Esophagus mucosa (tissue), 1 donor: ENCODE data around the gene RMI2. TPM values are rescaled to one million over a fixed set of nuclear protein-coding genes. Genes with fewer than 3 reads are reported as not detected.
A peak's percentile ranks its signal among the peaks of the same experiment; 100 is the strongest.

Experiments
- ATAC-seq: fragments of 200-7000 bp; cut with Tn5 transposase; one replicate; pipeline ENCODE4 v1.9.1; 2020
- total RNA-seq: library from RNA; stranded (reverse); gene quantifications from one replicate; pipeline ENCODE4 v1.2.4, GENCODE V29; 2023
- donor health status: DM: yes; HTN: yes; CAD: no.

Gene RMI2
- total RNA-seq, 1 donor from 2014 or later: 11.0 TPM

DNA sequence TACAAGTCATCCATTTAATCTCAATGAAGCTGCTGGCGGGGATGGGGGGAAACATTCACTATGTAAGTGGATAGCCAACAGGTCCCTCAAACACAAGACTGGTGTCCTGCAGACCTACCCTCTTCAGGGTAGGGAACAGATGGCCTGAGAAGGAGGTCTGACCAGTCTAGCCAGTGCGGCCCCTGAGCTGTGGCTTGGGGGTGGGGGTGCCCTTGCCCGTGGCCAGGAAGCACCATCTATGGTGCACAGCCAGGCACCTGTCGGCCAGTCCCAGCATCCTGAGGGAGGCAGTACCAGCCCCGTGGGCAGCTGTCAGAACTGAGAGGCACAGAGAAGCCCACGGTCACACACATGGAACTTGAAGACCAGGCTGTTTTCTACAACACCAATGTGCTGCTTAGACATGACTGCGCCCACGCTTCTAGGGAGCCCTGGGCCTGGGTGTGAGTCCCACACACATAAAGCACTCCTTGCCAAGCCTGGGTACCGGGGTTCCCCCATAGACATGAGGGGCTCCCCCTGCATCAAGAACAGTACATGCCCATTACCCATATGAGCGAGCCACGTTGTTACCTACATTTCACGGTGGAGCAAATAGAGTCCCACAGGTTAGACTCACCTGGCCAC, 40.9 kb downstream of the RMI2 start:
- ATAC-seq: no peak

DNA sequence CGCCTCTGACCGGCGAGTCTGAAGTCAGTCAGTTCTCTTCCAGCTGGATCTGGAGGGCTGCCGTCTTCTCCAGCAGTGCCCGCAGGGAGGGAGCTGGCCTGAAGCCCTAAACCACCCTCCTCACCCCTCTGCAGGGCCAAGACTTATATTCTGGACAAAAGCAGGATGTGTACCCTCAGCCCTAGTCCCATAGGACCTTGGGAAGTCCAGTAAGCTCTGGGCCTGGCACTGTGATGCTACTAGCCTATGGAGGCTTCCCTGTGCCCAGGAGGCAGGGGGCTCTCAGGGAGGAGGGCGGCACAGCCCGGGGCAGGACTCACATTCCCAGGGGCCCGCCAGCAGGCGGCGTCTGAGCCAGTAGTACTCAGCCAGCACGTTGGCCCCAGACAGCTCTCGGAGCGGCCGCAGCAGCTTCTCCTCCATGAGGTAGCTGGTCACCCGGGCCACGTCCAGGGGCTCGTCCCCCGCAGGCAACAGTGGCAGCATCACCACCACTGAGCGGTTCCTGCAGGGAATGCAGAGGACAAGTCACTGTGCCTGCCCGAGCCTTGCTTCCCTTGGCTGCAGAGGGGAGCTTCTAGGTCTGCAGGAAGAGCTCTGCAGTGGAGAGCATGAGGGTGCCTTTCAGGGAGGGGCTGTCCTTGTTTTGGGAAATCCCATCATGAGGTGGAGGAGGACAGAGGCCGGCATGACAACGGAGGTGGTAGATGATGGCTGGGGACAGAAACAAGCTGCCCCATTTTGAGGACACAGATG, 41.7 kb downstream of the RMI2 start:
- no peak for ATAC-seq

DNA sequence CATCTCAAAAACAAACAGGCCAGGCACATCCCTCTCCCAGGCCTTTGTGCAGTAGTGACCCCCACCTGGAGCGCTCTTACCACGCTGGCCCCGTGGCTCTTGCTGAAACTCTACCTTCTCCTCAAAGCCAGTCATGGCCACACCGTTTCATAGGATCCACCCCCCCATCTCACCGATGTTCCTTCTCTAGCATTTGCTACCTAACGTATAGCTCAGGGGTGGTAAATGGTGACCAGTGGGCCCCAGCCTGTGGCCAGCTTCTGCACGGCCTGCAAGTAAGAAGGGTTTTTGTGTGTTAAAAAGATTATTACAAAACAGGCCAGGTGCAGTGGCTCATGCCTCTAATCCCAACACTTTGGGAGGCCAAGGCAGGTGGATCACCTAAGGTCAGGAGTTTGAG, 43.8 kb downstream of the RMI2 start:
- no peak for ATAC-seq

DNA sequence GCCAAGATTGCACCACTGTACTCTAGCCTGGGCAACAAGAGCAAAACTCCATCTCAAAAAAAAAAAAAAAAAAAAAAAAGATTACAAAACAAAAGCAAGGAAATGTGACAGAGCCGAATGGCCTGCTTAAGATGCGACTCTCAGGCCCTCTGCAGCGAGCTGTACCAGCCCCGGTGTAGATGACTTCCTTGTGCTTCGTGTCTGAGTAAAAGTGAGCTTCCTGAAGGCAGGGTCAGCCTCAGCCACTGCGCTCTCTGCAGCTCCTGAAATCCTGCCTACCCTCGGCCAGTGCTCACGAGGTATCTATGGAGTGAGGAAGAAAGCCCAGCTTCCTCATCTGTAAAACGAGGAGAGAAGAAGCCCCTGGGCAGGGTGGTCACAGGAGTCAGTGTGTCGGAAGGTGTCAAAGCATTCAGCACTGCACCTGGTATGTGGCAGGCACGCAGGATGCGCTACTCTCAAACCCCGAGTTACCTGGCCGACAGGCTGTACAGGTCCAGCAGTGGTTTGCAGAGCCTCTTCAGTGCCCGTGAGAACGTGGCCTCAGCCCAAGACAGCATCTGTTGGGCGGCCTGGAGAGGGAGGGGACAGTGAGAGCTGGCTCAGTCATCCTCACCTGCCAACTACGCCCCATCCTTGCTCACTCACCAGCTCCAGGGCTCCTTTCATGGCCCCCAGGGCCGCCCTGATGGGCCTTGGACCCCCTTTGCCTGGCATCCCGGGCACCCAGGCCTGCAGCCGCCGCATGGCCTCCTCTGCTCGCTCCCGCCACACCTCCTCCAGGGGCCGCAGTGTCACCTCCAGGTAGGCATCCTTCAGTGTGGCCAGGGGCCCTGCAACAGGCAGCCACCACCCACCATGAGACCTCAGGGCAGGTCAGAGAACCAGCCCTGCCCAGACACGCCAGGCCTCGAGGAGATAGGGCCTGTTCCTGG, 44.6 kb downstream of the RMI2 start:
- ATAC-seq: peak; percentile 25

DNA sequence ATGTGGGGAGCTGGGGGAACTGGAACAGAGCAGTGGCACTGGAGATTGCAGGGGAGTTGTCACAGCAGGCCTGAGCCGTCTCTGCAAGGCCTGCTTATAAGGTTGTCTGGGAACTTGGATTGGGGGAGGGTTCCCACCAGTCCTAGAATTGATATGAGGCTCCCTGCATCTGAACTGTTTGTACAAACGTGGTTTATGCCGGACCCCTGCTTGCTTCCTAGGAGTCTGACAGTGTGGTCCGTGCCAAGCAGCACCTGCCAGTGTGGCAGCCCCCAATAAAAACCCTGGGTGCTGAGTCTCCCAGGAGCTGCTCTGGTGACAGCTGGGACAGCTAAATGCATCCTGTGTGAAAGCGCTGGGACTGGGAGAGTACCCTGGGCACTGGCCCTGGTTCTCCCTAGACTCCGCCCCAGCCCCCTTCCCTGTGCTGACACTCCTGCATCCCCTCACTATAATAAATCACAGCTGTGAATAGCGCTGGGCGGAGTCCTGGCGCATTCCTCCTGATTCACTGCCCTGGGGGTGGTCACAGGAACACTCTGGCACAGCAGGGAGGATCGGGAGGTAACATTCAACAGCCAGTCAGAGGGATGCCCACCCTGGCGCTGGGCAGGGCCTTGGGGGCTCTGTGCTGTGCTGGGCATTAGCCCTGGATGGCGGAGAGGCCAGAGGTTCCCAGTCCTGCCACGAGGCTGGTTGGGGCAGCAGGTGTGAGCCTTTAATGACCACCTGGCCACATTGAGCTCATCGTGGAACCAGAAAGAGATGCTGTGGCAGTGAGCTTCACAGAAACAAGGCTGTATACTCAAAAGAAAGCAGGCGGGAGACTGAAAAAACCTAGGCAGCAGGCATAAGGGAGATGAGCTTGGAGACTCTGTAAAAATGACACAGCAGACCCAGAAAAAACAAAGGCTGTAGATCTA, 45.6 kb downstream of the RMI2 start:
- ATAC-seq: peak; percentile 41

DNA sequence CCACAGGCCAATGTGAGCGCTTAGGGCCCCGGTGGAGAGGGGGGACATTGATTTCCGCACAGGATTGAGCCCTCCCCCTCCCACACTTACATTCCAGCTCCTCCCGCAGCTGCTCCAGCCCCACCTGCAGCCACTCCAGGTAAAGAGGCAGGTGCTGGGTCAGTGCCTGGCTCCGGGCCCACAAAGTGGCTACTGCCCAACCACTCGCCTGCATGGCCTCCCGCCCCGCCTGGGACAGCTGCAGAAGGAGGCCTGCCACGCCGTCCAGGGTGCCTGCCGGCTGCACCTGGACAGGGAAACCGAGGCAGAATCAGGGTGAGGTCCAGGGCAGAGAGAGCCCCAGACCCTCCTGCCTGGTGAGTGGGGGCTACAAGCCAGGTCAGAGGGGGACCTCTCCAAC, 46.3 kb downstream of the RMI2 start:
- no peak for ATAC-seq

DNA sequence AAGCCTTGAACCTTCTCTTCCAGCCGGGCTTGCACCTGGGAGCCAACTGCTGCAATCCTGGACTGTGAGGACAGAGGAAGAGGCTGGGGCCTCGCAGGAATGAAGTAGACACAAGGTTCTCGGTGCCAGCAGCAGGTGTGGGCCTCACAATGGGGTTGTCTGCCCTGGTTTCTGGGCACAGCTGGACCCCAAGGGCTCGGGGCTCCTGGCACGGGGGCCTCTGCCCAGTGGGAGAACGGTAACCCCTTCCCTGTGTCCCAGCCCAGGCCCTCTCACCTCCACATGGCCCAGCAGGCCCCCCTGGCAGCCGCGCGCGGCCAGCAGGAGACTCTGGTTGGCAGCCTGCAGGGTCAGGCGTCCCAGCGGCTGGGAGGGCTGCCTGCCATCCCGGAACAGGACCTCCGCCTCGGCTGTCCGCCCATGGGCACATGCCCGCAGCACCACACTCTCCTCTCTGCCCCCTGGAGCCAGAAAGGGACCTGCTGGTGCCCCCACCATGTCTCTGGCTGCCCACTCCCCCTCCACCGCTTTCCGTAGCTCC, 46.9 kb downstream of the RMI2 start:
- ATAC-seq: no peak

DNA sequence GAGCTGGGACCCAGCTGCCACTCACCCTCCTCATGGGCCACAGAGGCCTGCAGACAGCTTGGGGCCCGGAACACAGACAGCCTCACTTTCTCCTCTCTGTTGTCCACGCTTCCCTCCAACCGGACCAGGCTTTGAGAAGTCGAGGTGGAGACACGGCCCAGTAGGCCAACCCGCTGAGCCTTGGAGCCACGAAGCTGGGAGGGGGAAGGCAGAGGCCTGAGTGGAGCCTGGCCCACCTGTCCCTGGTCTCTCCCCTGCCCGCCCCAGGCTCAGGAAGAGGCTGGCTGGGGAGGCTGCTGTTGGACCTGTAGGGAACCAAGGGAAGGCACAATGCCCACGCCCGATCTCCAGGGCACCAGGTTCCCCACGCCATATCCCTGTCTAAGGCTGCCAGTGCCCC, 48.1 kb downstream of the RMI2 start:
- no peak for ATAC-seq

DNA sequence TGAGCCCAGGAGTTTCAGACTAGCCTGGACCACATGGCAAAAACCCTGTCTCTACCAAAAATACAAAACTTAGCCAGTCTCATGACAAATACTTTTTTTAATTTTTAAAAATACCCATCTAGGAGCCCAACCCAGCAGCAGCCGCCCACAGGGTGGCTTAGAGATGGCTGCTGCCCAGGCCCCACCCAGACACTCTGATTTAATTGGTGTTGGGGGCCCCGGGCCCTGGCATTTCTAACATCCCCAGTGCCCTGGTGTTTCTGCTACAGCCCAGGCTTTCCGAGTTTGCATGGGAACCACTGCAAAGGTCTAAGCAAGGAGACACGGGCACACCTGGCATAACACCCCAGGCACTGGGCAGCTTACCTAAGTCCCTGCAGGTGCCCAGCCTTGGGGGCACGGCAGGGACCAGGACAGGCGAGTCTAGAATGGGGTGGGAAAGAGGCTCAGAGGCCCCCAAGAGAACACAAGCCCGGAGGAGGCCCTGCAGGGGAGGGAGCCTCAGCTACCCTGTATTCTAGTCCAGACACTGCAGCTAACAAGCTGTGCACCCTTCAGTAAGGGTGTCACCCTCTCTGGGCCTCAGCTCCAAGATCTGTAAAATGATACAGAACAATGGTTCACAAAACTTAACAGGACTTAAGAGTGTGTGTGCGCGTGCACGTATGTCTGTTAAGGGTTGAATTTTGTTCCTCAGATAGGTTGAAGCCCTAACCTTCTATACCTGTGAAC, 48.8 kb downstream of the RMI2 start:
- ATAC-seq: no peak

DNA sequence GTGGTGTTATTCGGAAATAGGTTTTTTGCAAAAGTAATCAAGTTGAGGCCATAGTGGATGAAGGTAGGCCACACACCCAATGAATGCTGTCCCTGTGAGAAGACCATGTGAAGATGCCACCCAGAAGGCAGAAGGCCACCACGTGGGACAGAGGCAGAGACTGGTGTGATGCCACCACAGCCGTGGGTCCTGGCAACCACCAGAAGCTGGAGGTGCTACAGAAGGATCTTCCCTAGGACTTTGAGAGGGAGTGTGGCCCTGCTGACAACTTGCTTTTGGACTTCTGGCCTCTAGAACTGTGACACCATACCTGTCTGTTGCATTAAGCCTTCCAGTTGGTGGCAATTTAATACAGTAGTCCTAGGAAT, 49.3 kb downstream of the RMI2 start:
- ATAC-seq: no peak

DNA sequence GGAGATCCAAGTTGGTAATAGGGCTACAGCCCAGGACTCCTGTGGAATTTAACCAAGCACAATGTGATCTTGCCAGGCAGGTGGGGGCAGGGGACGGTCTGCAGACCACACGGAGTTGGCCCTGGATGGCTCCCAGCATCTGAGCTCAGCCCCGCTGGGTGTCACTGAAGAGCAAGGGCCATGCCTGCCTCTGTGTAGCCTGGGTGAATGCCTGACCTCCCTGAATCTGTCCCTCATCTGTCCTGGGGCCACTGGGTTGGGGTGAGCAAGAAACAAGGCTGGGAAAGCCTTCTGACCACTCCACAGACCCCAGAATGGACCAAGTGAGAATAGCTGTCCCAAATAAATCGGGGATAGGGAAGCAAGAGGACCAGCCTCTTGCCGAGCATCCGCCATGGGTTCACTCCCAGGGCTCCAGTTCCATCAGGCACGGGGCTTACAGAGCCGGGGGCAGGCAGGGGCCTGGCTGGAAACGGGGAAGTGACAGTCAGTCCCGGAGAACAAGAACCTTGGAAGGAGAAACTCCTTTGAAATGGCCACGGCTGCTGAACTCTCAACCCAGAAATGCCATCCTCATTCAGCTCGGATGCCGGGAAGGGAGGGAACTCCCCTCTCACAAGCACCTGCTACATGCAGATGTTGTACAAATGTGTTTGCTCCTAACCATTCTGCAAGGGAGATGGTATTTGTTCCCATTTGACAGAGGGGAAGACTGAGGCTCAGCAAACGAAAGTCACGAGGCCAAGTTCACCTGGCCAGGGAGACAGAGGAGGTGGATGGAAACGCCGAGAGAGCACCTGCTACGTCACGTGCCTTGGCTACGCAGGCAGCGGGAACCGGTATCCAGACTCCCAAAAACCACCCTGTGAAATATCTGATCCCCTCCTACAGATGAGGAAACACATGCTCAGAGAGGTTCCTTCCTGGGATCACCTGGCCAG, 50.0 kb downstream of the RMI2 start:
- ATAC-seq: no peak

DNA sequence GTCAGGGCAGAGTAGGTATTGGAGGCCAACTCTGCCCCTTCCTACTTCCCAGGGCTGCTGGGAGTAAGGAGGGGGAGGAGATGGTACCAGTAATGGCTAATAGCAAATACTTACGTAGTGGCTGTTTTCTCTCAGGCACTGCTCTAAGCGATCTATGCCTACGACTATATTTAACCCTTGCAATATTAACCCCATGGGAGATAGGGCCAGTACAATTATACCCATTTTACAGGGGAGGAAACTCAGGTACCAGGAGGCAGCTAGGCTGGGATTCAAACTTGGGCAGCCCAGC, 50.6 kb downstream of the RMI2 start:
- no peak for ATAC-seq

DNA sequence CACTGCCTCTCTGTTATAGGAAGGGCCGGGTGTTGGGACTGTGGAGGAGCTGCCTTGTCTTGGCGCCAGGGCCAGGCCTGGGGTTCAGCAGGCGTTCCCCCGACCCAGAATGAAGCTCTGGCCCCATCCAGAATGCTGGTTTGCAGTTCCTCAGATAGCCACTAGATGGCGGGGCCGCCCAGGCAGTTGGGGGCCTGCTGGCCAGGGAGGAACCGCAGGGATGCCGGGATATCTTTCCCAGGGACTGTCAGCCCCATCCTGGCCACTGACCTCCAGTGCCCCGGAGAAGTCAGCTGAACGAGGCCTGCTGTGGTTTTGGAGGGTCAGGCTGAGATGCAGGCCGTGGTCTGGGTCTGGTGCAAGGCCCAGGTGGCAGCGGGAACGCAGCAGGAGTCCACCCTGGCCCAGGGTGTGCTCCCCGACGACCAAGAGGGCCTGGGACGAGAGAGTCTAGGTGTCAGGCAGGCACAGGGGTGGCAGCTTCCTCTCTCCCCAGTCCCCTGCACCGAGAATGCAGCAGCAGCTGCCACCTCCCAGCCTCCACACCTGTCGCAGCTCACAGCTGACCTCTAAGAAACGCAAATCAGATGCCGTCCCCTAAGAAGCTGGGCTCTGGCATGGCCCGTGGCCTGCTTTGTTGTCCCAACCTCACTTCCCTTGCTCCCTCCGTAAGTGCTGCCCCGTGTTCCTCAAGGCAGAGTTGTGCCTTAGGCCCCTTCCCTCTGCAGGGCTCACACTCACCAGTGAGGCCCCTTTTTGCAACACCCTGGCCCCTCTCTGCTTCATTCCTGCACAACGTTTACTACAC, 51.2 kb downstream of the RMI2 start:
- peak; percentile 69 for ATAC-seq

DNA sequence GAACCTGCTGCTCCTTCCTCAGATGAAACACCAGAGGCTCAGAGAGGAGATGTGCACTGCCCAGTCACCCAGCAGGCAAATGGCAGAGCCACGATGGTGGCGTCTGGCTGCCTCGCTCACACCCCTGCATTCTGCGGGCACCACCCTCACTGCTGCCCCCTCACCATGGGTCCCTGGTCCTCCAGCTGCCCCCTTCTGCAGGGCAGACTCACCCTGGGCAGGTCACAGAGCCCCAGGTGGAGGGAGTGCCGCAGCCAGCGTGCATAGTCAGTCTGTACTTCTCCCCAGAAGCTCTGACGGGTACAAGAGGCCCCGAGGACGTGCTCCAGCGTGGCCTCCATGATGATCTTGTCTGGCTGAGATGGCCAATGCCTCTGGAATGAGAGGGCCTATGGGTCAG, 52.9 kb downstream of the RMI2 start:
- no peak for ATAC-seq

DNA sequence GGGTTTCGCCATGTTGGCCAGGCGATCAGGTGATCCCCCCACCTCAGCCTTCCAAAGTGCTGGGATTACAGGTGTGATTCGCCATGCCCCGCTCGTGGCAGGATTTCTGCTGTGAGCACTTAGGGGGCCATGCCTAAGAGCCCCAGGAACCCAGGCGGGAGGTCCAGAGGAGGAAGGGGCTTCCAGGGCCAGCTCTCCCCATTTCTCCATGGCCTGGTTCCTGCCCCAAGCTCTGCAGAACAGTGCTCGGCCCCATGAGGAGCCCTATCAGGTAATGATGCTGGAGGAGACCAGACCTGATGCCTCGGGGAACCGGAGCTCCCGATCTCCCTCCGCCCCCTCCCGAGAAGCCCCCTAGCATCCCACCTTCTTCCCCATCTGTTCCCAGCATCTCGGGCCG, 53.6 kb downstream of the RMI2 start:
- ATAC-seq: no peak

DNA sequence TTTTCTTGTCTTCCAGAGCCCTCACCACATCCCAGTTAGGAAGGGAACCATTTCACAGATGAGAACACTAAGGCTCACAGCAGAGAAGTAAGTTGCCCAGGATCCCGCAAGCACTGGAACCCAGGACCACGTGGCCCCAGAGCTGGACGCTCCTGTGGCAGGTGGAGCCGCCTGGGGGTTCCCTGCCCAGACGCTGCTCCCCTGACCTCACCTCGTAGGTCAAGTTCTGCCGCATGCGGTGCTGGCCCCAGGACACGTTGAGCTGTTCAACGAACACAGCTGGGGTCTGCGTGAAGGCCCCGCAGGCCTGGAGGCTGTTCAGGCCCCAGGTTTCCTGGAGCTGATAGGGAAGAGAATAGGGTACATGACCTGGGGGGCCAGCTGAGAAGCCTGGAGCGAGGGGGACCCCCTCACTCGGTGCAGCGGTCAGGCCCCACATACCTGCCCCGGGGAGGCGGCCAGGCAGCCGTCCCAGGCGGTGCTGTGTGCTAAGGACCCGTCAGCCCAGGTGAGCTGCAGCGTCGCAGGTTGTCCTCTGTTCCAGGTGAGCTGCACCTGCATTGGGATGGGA, 54.1 kb downstream of the RMI2 start:
- ATAC-seq: no peak

DNA sequence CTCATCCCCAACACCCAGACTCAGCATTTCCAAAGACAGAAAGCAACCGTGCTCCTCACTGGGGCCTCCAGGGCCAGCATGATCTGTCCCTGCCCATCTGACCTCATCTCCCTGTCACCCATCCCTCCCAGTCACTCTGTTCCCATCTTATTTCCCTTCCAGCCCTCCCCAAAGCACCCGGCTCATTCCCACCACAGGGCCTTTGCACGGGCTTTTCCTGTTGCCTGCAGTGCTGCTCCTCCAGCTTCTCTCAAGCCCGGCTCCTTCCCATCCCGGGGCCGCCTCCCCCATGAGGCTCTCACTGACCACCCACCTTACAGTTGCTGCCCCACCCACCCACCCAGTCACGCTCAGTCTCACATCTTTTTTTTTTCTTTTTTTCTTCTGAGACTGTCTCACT, 54.8 kb downstream of the RMI2 start:
- no peak for ATAC-seq
